Activated CD4-positive, alpha-beta T cell treated with anti-CD3 and anti-CD28 coated beads, Interleukin-2, amount 50 U/mL, for 16 hours (primary cell): ENCODE measurements around the gene OR2A5.
"Not testable (repeated sequence)": the region's sequence is repeated elsewhere in the genome, so short reads cannot be mapped to it uniquely, and the experiment has no call there.

Experiments used
- DNase-seq: peaks from one replicate; pipeline ENCODE4 v3.0.0-alpha.2; 2020

Gene OR2A5, protein sequence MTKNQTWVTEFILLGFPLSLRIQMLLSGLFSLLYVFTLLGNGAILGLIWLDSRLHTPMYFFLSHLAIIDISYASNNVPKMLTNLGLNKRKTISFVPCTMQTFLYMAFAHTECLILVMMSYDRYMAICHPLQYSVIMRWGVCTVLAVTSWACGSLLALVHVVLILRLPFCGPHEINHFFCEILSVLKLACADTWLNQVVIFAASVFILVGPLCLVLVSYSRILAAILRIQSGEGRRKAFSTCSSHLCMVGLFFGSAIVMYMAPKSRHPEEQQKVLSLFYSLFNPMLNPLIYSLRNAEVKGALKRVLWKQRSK

DNA sequence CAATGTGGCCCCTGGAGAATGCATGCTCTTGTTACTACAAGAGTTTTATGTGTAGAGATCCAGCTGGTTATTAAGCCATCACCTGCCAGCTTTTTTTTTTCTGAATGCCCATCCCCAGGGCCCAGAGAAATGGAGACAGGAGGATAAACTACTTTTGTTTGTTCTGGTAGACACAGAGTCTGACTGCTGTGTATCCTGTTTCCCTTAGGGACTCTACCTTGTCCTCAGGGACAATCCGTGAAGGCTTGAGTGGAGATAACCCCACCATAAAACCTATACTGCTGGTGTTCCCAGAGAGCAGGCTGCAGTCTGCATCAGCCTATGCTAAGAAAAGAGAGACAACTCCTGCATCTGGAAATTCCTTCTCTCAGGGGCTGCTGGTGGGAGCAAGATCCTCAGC is at the start of gene OR2A5:
Gene OR2A5 (plus strand): TSS at position 301 of the 400 bp plus-strand sequence. CDS start 1,454 bp downstream, outside the sequence.
- DNase-seq: no peak

DNA sequence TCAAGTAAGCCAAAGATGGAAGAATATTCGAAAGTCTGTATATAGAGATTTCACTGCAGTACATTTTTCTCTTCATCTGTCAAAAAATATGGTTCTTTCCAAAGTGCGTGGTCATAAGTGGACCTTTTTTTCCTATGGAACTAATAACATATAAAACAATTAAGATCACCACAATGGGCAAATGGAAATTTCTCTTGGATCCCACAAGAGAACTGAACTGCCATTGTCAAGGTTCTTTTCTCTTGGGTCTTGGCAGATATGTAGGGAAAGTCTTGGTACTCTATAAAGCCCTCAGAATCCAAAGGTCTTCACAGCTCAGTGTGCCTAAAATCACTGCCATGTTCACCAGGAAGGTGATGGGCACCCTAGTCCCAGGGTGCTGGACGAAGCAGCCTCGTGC is 48.7 kb upstream of the OR2A5 start, which contains the start of gene OR6B1:
Gene OR6B1 (plus strand): TSS at position 301 of the 400 bp plus-strand sequence. CDS start 3,677 bp downstream, outside the sequence.
- no peak for DNase-seq

DNA sequence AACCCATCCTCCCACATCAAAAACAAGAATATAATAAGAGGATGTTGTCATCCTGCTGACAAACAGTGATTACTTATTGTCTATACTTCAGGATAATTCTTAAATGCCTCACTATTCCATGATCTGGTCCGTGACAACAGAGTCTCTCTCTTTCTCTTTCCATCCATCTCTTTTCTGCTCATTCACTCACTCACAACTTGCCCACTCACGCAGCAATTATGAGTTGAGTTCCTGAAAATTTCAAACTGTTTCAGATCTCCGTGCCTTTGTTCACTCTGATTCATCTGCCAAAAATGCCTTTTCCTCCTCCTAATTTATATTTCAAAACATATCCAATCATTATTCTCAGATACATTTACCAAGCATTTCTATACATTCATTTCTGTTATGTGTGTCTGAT is 47.2 kb upstream of the OR2A5 start:
- DNase-seq: no peak

DNA sequence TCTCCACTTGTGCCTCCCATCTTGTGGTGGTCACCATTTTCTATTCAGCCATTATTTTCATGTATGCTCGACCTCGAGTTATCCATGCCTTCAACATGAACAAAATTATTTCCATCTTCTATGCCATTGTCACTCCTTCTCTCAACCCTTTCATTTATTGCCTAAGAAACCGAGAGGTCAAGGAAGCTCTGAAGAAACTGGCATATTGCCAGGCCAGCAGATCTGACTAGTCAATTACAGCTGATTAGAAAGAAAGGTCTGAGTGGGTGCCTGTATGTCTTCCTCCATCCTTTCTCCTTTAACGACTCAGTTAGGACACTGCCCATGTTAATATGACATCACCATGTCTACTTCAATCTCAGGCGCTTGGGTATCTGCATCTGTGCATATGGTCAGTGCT is 44.0 kb upstream of the OR2A5 start:
- no peak for DNase-seq

DNA sequence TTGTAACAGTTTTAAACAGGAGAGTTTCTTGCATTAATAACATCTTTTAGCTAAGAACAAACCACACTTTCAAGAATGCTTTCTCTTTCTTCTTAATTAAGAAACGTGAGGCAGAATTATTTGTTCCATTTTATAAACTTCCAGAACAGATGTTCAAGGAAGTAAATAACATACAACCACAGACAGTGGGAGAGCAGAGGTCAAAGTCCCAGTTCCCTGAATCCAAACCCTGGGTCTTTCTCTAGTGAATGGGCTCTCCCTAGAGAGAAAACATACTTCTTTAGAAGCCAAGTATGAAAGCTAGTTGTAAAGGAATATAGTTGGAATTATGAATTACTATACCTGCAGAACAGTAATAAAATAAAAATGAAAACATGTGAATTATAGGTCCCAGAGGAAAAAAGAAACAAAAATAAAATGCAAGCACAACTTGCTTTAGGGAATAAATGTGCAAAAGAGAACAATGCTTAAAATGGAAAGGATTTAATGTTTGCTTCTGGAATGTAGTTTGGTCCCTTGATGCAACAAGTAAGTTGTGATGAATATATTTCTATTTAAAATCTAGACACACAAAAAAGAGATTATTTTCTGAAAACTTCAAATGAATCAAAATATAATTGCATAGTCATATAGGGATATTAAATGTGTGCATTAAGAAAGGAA is 42.6 kb upstream of the OR2A5 start:
- no peak for DNase-seq

DNA sequence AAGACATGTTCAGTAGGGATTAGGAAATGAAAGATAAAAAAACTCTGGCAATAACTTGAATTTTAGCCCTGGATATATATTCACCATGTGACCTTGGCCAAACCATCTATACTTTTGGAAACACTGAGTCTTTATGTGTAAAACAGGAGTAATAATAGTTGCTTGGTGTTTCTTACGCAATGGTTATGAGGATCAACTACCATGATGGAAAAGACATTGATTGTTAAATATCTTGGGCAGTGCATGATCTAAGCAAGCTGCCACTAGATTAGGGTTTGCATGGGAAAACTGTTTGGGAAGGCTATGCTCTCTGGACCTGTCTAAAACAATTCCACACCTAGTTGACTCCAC is 42.1 kb upstream of the OR2A5 start:
- no peak for DNase-seq

DNA sequence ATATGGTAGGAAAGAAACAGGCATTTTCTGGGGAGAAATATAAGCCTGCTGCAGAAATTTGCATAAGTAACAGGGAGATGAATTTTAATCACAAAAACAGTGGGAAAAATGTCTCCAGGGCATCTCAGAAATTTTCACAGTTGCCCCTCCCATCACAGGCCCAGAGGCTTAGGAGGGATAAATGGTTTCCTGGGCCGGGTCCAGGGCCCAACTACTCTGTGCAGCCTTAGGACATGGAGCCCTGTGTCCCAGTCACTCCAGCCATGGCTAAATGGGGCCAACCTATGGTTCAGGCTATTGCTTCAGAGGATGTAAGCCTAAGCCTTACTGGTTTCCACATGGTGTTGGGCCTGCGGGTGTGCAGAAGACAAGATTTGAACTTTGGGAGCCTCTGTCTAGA is 39.4 kb upstream of the OR2A5 start:
- DNase-seq: no peak

DNA sequence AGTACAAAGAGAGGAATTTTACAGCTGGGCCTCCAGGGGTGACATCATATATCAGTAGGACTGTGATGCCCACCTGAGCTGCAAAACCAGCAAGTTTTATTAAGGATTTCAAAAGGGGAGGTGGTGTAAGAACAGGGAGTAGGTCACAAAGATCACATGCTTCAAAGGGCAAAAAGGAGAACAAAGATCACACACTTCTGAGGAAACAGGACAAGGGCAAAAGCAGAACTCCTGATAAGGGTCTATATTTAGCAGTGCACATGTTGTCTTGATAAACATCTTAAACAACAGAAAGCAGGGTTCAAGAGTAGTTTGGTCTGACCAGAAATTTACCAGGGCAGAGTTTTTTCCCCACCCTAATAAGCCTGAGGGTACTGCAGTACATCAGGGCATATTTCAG is 38.7 kb upstream of the OR2A5 start:
- DNase-seq: not testable (repeated sequence)

DNA sequence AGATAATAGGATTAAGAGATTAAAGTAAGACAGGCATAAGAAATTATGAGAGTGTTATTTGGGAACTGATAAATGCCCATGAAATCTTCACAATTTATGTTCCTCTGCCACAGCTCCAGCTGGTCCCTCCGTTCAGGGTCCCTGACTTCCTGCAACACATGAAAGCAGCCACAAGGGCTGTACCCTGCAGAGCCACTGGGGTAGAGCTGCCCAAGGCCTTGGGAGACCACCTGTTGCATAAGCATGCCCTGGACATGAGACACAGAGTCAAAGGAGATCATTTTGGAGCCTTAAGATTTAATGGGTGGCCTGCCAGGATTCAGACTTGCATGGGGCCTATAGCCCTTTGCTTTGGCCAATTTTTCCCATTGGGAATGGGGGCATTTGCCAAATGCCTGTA is 37.9 kb upstream of the OR2A5 start:
- not testable (repeated sequence) for DNase-seq

DNA sequence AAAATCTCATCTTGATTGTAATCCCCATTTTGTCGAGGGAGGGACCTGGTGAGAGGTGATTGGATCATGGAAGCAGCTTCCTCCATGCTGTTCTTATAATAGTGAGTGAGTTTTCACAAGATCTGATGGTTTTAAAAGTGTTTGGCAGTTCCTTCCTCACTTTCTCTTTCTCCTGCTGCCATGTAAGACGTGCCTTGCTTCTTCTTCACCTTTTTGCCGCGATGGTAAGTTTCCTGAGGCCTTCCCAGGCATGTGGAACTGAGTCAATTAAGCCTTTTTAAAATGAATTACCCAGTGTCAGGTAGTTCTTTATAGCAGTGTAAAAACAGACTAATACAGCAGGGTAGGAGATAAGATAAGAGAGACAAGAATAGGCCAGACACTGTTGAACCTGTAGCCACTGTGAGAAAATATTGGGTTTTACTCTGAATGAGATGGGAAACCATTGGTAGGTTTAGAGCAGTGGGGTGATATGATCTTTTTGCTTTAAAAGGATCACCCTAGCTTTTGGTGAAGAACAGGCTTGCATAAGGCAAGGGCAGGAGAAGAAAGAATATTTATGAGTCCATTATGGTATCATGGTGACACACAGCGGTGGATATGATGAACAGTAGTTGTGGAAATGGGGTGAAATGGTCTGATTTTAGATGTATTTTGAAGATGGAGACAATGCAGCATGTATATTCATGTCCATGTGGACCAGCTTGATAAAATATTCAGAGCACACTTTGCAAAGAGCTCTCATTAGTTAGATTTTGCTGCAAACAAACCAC is 37.1 kb upstream of the OR2A5 start:
- no peak for DNase-seq

DNA sequence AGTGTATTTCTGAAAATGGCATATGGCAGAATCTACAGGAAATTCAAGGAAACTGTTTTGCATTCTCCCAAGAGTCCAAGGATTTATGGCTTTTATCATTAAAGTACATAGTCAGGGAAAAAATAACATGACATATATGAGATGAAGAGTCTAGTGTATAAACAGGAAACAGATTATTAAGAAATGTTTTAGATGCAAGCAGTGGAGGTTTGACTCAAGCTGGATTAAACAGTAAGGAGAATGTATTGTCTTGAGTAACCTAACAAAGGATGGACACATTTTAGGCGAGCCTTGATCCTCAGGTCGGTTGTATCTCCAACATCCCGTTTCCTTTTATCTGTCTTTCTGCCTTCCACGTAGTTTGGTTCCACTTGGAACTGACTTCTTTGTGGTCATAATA is 30.7 kb upstream of the OR2A5 start:
- DNase-seq: no peak

DNA sequence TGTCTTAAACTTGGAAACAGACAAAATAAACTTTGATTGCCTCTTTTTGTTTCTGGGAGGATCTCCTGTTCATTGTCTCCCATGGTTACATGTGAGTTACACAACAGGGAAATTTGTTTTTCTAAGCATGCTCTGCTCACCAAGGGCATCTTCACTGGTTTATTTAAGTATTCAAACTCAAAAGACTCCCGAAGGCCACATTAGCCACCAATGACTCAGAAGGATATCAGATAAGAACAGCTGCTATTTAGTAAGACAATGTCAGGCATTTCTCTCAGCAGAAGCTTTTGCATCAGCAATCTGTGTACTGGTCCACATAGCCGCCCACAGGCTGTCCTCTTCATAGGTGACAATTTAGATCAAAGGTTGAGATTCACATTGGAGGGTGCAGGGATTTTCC is 29.3 kb upstream of the OR2A5 start:
- no peak for DNase-seq

DNA sequence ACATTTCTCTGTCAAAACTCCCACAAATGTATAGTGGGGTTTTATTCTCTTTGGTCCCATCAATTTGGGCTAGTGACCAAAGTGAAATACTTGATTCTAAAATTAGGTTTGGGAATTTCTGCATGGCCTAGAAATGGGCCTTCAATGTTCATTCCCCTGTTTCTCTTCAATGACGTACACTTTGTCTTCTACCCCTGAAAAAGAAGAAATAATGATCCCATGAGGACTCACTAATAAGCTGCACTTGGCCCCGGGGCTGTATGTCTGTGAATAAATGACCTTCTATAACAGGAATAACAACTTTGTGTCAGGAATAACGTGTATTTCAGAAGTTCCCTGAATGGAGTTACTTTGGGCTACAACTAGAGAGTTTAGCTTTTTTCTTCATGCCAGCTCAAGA is 28.4 kb upstream of the OR2A5 start:
- no peak for DNase-seq

DNA sequence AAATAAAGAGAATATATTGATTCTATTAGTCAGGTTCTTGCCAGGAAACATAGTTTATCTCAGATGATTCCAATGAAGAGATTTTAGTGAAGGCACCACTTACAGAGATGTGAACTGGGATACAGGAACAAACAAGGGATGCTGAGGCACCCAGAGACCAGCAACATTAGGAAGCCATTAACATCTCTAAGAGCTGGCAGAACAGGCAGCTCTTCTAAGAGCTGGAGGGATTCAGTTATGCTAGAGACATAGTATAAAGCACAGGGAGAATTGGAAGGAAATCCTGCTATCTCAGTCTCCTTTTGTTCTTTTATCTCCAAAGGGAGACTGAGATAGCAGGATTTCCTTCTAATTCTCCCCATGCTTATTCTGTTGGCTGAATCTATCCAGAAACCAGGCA is 26.6 kb upstream of the OR2A5 start:
- DNase-seq: no peak

DNA sequence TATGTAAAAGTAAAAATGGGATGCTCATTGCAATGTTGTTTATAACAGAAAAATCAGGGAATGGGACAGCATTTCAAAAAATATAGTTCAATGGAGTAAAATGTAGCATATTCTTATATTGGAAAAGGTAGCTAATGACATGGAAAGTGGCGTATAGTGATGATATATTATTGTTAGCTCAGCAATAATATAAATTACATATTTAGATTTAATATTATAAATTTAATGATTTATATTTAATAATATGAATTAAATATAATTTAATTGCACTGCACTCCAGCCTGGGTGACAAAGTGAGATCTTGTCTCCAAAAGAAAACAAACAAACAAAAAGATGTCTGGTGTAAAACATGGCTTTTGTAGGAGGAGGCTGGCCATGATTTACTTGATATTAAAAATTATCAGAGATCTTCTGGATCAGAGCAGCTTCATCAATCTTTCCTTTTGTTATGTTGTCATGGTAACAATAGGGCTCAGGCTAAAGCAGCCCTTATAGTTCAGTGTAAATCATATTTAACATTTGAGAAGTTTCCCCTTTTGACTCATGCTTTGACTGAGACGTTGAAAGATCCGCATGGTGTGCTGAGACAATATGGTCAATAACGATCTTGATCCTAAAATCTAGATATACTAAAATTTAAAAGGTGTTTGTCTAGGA is 25.4 kb upstream of the OR2A5 start:
- no peak for DNase-seq

DNA sequence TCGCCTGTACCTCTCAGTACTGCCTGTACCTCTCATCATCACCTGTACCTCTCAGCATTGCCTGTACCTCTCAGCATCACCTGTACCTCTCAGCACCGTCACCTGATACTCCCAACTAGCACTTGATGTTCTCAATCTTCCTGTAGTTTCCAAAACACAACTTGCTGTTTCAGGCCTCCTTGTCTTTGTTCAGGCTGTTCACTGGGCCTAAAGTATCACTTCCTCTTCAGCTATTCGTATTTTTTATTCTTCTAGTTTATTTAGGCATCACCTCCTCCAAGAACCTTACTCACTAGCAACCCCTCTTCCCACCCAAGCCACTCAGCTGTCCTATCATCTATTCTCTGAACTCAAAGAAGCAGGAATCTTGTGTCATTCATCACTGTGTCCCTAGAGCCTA is 24.5 kb upstream of the OR2A5 start:
- no peak for DNase-seq

DNA sequence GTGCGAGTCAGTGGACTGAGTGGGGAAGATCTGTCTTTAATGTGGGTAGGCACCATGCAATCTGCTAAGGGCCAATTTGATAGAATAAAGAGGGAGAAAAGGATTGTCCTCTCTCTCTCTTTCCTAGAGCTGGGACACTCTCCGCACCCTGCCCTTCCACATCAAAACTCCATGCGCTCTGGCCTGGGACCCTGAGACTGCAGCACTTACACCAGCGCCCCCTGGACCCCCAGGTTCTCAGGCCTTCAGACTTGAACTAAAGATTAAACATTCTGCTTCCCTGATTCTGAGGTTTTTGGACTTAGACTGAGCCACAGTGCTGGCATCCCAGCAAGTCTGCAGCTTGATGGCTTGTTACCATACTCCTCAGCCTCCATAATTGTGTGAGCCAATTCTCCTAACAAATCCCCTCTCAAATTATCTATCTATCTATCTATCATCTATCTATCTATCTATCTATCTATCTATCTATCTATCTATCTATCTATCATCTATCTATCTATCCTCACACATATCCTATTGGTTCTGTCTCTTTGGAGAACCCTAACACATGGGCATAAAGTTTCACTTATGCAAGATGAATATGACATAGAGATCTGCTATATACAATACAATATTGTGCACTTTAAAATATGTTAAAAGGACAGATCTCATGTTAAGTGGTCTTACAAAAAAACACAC is 22.4 kb upstream of the OR2A5 start:
- DNase-seq: no peak

DNA sequence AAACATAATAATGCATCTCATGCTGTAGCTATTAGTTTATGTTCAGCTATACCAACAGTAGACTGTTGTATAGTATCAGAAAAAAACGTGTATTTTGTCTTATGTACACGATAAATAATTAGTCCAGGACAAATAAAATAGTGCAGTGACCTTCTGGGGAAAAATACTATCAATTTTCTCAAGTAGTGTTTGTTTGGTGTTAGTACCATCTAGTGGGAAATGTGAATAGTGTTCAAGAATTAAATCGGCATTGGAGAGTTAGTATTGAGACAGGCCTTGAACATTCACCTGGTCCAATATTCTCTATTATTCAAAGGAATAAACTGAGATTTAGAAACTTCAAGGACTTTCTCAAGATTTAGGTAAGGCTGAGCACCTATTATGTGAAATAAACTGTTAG is 21.7 kb upstream of the OR2A5 start:
- DNase-seq: no peak

DNA sequence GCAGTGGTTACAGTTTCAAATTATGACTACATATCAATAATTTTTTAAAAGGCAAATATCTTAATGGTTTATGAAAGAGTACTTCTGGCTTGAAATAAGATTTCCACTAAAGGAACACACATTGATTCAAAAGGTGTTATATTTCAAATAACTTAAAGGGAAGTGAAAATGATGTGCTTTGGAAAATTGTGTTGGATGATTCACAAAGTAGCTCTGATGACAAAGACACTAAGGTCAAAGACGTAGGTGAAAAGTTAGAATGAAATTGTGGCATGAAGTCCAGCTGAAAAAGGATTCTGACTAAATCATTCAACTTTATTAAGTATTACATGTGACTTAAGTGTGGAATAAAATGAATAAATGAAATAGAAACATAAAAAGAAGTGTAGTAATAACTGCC is 20.8 kb upstream of the OR2A5 start:
- DNase-seq: no peak

DNA sequence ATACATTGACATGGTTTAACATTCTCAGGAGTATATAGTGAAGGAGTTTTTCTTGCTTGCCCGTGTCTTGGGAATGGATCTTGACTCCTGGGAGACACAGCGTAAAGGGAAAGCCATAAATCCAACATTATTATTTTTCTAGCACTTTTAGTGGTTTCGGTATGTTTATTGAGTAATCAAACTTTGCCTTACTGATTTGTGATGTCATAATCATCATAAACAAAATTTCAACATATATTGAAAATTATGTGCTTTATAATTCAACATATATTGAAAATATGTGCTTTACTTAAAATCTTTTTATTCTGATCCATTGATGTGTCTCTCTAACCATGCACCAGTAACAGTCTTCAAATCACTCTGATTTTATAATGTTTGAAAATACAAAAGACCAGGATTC is 20.2 kb upstream of the OR2A5 start:
- no peak for DNase-seq

DNA sequence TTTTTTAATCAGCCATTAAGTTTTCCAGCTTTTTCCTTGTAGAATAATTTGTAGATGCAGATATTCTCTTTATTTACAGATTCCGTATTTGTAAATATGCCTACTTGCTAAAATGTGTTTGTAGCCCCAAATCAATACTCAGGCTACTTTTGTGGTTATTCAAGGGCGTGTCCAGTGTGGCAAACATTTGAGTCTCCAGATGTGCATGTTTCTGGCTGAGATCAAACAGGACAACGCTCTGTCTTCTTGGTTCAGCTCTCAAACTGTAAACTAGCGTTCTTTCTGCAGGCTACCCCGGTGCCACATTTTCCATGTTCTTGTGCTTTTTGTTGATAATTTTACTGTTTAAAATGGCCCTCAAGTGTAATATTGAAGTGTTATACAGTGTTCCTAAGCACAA is 16.2 kb upstream of the OR2A5 start:
- DNase-seq: no peak

DNA sequence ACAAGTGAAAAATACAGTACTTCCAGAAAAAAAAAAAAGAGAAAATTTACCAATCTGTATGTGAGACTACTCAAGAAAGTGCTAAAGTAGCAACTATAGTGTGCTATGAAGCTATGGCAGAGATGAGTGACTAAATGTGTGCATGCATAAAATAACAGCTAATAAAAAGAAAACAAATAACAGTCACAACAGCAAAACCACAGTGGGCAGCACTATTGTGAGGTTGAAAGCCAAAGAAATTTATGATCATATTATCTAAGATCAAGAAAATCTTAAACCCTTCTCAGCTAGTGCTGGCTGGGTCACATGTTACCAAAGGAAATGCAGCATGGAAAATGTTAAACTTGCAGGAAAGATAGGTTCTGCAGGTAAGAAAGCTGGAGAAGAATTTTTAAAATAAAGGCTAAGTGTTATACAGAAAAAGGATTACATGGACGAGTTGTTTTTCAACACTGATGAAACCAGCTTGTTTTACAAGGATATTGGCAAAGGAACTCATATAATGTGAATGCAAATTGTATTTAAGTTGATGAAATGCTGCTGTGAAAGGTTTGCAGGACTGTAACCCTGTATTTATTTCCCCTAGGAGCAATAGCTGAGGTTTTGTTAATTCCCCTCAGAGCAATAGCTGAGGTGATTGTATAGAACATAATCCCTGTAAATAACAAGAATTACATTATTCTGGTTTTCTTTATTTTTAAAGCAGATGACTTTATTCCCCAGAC is 15.6 kb upstream of the OR2A5 start:
- DNase-seq: no peak
